MM.1S (cell line): ENCODE measurements around the gene PARD6B.

ENCODE experiments used
- EZH2 ChIP-seq: fragments of 300-600 bp; sonication (generic); optimal IDR thresholded peaks from 2 replicates; pipeline ENCODE3; 2017; ENCODE audit warnings: low read depth, mild to moderate bottlenecking, antibody characterized with exemption, low read length, mixed read lengths
- EZH2phosphoT487 ChIP-seq: fragments of 300-600 bp; sonication (generic); IDR thresholded peaks from 2 replicates; pipeline ENCODE4 v1.6.1; 2018; ENCODE audit warnings: antibody characterized with exemption, low read length
- TF ChIP-seq, protein P1 (sequence below): fragments of 300-600 bp; sonication (generic); IDR thresholded peaks from 2 replicates; pipeline ENCODE4 v1.5.1; 2016; ENCODE audit warnings: antibody characterized with exemption, low read length, mixed read lengths

DNA sequence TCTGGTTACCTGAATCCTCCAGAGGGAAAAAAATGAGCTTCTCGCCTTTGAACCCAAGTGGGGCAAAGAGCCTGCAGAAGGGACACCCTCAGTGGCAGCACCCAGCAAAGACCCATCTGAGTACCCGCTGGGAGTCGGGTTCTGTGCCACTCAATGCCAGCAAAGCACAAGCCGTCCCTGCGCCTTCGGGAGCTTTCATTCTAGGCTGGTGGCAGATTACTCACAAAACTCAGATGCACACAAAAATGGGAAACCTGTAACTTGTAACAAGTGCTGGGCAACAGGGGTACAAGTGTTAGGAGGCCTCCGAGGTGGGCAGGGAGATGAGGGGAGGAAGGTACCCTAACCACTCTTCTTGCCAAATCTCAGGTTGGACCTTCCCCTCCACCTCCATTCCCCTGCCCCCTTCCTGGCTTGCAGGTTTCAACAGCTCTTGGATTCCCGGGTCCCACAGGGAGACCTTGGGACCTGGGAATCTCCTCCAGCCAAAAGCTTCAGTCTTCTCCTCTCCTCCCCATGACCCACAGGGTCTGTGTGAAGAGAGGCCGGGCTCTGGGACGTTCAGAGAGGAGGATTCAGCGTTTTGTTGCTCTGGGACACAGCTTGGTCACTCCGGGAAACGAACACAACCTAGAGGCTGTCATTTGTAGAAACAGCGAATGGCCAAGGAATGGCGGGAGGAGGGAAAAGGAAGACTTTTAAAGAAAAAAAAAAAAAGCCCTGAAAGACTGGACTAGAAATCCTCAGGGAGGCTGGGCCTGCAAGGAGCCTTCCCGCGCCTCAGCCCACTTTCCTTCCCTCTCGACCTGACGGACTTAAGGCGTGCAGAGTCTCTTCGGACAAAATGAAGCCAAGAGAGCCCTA, 1.2 kb upstream of the PARD6B start:
- TF ChIP-seq, protein P1, sequence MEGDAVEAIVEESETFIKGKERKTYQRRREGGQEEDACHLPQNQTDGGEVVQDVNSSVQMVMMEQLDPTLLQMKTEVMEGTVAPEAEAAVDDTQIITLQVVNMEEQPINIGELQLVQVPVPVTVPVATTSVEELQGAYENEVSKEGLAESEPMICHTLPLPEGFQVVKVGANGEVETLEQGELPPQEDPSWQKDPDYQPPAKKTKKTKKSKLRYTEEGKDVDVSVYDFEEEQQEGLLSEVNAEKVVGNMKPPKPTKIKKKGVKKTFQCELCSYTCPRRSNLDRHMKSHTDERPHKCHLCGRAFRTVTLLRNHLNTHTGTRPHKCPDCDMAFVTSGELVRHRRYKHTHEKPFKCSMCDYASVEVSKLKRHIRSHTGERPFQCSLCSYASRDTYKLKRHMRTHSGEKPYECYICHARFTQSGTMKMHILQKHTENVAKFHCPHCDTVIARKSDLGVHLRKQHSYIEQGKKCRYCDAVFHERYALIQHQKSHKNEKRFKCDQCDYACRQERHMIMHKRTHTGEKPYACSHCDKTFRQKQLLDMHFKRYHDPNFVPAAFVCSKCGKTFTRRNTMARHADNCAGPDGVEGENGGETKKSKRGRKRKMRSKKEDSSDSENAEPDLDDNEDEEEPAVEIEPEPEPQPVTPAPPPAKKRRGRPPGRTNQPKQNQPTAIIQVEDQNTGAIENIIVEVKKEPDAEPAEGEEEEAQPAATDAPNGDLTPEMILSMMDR = no peak
- no peak for TF ChIP-seq EZH2
- TF ChIP-seq EZH2phosphoT487 = no peak
